Vagina (tissue), 2 donors: ENCODE data around the gene TJAP1.

Source experiments
- POLR2A ChIP-seq, 2 donors: fragments of 450-650 bp; IDR thresholded peaks; one replicate each; pipeline ENCODE4 v1.6.1; 2017; ENCODE audit warnings: antibody characterized with exemption in 2 of 2, mild to moderate bottlenecking in 2 of 2, moderate library complexity in 2 of 2
- POLR2AphosphoS5 ChIP-seq, 2 donors: sonication (generic); formaldehyde crosslinking; IDR thresholded peaks; one replicate each; pipeline ENCODE4 v1.9.0; 2017; ENCODE audit warnings: antibody characterized with exemption in 2 of 2, mild to moderate bottlenecking in 2 of 2, low read depth in 1 of 2; ENCODE audit not compliant: insufficient read depth in 1 of 2
- TF ChIP-seq, protein P1 (sequence below), 3 experiments: fragments of 450-650 bp in 2 of 3; fragments of 200-600 bp in 1 of 3; sonication (generic) in 1 of 3; IDR thresholded peaks; one replicate each; pipeline ENCODE4 v1.5.1; 2017 to 2019; ENCODE audit warnings: antibody characterized with exemption in 3 of 3, mild to moderate bottlenecking in 2 of 3, moderate library complexity in 2 of 3

DNA sequence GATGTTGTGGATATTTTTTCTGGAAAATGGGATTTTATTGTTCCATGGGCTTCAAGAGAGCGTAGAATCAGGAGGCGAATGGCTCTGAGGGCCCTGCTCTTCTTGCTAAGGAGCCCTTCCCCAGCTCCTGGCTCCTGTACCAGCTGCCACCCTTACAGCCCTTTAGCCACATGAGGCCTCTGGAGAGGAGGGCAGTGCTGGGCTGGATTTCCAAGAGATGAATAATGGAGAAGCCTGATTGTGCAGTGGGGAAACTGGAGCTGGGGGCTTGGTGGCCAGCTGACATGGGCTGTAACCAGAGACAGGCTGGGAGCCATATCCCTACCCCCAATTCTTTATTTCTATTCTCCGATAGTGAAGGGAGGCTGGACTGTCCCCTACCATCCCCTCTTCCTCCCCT, 23.6 kb downstream of the TJAP1 start:
- TF ChIP-seq, protein P1, sequence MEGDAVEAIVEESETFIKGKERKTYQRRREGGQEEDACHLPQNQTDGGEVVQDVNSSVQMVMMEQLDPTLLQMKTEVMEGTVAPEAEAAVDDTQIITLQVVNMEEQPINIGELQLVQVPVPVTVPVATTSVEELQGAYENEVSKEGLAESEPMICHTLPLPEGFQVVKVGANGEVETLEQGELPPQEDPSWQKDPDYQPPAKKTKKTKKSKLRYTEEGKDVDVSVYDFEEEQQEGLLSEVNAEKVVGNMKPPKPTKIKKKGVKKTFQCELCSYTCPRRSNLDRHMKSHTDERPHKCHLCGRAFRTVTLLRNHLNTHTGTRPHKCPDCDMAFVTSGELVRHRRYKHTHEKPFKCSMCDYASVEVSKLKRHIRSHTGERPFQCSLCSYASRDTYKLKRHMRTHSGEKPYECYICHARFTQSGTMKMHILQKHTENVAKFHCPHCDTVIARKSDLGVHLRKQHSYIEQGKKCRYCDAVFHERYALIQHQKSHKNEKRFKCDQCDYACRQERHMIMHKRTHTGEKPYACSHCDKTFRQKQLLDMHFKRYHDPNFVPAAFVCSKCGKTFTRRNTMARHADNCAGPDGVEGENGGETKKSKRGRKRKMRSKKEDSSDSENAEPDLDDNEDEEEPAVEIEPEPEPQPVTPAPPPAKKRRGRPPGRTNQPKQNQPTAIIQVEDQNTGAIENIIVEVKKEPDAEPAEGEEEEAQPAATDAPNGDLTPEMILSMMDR (IDR thresholded peaks at IDR 0.05): no peak
- TF ChIP-seq POLR2AphosphoS5 (IDR thresholded peaks at IDR 0.05; ENCODE audit: insufficient read depth in 1 of 2, low read depth in 1 of 2): no peak
- no peak for TF ChIP-seq POLR2A (IDR thresholded peaks at IDR 0.05)
